AG09309 (cell line): ENCODE results near the gene STPG3.

Source experiments
- DNase-seq: peaks from one replicate; pipeline ENCODE4 v3.0.0-alpha.2; 2010; ENCODE audit warnings: low read depth
- H3K4me3 ChIP-seq: 2 replicates; pipeline ENCODE4 v1.5.1; 2011; ENCODE audit warnings: mild to moderate bottlenecking, low read depth, low read length, moderate library complexity; ENCODE audit not compliant: control insufficient read depth
- CTCF ChIP-seq: IDR thresholded peaks from 2 replicates; pipeline ENCODE4 v1.5.1; 2011; ENCODE audit warnings: mild to moderate bottlenecking, low read depth, low read length, inconsistent platforms; ENCODE audit not compliant: insufficient read depth, control insufficient read depth; ENCODE audit errors: missing control alignments

Gene STPG3

DNA sequence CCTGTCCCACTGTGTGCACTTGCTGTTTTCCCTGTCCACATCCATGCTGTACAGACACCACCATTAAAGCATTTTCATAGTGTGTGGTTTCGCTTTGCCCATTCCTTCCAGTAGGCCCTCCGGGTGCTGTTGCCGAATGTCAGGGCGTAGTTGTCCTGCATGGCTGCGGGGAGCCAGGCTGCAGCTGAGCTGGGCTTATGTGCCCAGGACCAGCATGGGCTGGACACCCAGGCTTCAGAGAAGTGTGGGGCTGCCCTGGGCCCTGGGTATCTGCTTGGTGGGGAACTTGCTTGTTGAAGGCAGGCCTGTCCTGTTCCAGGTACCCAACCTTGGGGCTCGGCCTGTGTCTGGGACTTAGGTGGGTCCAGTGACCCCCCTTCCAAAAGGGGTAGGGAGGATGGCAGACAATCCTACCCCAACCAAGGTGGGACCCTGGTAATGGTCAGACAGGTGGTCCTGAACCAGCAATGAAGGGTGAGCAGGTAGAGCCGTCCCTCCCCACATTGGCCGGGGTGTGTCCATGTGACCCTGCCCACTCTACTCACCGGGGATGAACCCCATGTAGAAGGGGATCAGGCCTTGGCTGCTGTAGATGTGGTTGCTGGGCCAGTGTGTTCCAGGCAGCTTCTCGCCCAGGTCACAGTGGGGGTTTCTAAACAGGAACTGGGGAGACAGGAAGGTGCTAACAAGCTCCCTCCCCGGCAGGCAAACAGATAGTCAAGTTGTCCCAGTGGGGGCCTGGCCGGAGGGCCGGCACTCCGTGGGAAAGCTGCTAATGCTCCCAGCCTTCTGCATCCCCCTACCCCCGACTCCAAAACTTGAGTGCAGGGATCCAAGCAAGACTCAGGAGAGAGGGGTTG lies 7.2 kb upstream of the STPG3 start:
- no peak overlapping the region for H3K4me3 ChIP-seq

DNA sequence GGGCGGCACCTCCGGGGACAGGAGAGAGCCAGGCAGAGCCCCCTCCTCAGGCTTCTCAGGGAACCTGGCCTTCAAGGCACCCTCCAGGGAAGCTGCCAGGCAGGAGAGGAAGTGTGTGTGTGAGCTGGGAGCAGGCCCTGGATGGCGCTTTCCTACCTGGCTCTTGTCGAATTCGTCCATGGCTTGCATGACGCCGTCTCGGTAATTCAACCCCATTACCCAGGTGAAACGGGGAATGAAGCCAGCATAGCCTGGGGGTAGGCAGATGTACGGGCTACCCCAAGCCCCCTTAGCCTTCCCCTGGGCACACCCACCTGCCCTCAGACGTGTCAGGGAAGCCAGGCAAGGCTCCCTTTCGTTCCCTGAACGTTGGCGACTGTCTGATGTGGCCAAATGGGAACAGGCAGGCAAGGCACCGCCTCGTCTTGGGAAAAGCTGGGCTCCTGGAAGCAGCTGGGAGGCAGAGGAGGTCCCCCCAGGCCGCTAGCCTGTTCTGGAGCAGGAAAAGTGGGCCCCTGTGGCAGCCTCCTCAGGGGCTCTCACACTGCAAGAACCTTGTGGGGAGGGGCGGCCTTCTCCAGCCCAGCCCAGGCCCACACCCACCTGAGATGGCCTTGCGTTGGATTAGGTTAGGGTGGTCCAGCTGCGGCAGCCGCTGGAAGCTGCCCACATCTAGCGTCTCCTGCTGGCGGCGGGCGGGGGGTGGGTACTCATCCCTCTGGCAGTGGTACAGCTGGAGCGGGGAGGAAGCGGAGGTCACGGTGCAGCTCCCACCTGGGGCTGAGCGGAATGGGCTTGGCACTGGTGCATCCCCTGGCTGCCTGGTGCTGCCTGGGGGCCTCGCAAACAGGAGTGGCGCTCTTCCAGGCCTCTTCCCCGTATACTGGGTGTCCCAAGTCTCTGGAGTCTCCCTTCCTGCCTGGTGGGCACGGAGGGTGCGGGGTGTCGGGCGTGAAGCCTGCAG lies 6.3 kb upstream of the STPG3 start:
- no peak overlapping the region for H3K4me3 ChIP-seq
- no peak for DNase-seq
- no peak for TF ChIP-seq CTCF

More for the DNA sequence above, 7.2 kb upstream of the STPG3 start:
- no peak for TF ChIP-seq CTCF
- no peak for DNase-seq

GRCh38 chr9:137245450-137246421 lies 5.3 kb upstream of the STPG3 start:
- no peak for DNase-seq
- H3K4me3 ChIP-seq: no peak overlapping the region
- TF ChIP-seq CTCF: no peak

GRCh38 chr9:137247135-137247915 lies 3.8 kb upstream of the STPG3 start:
- TF ChIP-seq CTCF: no peak
- no peak overlapping the region for H3K4me3 ChIP-seq
- no peak for DNase-seq

- DNase-seq: no peak
- no peak for TF ChIP-seq CTCF
- H3K4me3 ChIP-seq: no peak overlapping the region
Observed at GRCh38 chr9:137247916-137248175, 3.2 kb upstream of the STPG3 start.
